Breast epithelium (tissue), 4 donors: ENCODE data around the gene ZNF234. TPM values are rescaled to one million over a fixed set of nuclear protein-coding genes. Genes with fewer than 3 reads are reported as not detected.
"Not testable (repeated sequence)": the region's sequence is repeated elsewhere in the genome, so short reads cannot be mapped to it uniquely, and the experiment has no call there.

Experiments
- DNase-seq, 2 donors: peaks; one replicate each; pipeline ENCODE4 v3.0.0-alpha.2; 2019; ENCODE audit warnings: low spot score in 2 of 2
- H3K27ac ChIP-seq, 2 donors: fragments of 200-600 bp; sonication (generic) in 1 of 2; one replicate each; pipeline ENCODE4 v1.5.1; 2016 to 2019; ENCODE audit warnings: mild to moderate bottlenecking in 1 of 2
- H3K27me3 ChIP-seq, 2 donors: fragments of 200-600 bp; sonication (generic) in 1 of 2; one replicate each; pipeline versions ENCODE4 v1.5.1 to v1.6.0; 2017 to 2019; ENCODE audit warnings: control low read depth in 1 of 2, mild to moderate bottlenecking in 1 of 2
- H3K36me3 ChIP-seq: fragments of 200-600 bp; one replicate; pipeline ENCODE4 v1.5.1; 2019
- H3K4me1 ChIP-seq, 2 donors: fragments of 200-600 bp; sonication (generic); one replicate each; pipeline ENCODE4 v1.5.1; 2016 to 2019; ENCODE audit warnings: control low read depth in 1 of 2
- H3K4me3 ChIP-seq, 3 donors: fragments of 200-600 bp; sonication (generic); 1 replicate in 2 of 3; 2 replicates in 1 of 3; pipeline ENCODE4 v1.5.1; 2016 to 2019; ENCODE audit warnings: mild to moderate bottlenecking in 3 of 3, moderate library complexity in 2 of 3
- H3K9me3 ChIP-seq, 2 donors: fragments of 200-600 bp; sonication (generic) in 1 of 2; one replicate each; pipeline ENCODE4 v1.5.1; 2016 to 2019; ENCODE audit warnings: control low read depth in 1 of 2
- CTCF ChIP-seq, 3 donors: fragments of 450-650 bp; IDR thresholded peaks; one replicate each; pipeline ENCODE4 v1.5.1; 2016 to 2017; ENCODE audit warnings: antibody characterized with exemption in 3 of 3, mild to moderate bottlenecking in 3 of 3, moderate library complexity in 3 of 3
- POLR2A ChIP-seq: fragments of 450-650 bp; IDR thresholded peaks from one replicate; pipeline ENCODE4 v1.6.1; 2016; ENCODE audit warnings: antibody characterized with exemption, mild to moderate bottlenecking, moderate library complexity
- POLR2AphosphoS5 ChIP-seq, 3 donors: sonication (generic); formaldehyde crosslinking; IDR thresholded peaks; one replicate each; pipeline ENCODE4 v1.6.1; 2017; ENCODE audit warnings: antibody characterized with exemption in 3 of 3
- intact Hi-C: fragments of 100-400 bp; cut with DNase I; formaldehyde crosslinking; loops from one replicate; pipeline ENCODE4 v1.15.1; 2023; ENCODE audit warnings: low total_unique reads
- total RNA-seq, 3 donors: library from RNA; depleted of rRNA; stranded (reverse); fragments of >200 nt; gene quantifications; one replicate each; pipeline ENCODE4 v1.1.0, GENCODE V29; 2016

The ZNF234 gene
- total RNA-seq, 3 donors from 2014 or later: 6.4 to 11.3 (median 8.2) TPM

- TF ChIP-seq POLR2AphosphoS5 (IDR thresholded peaks at IDR 0.05) (no peak), POLR2A (no peak), CTCF (IDR thresholded peaks at IDR 0.05) (no peak)
- Histone ChIP-seq H3K9me3 (peaks cover 15 to 83% of the 10 kb centered on the region in 2 donors), H3K4me3 (no peak overlapping the region), H3K27ac (no peak overlapping the region), H3K36me3 (no peaks in the 10 kb centered on the region), H3K4me1 (no peaks in the 10 kb centered on the region), H3K27me3 (no peaks in the 10 kb centered on the region)
- intact Hi-C loops: no loop called here
- no peak for DNase-seq
Measured at GRCh38 chr19:44190020-44190419, 48.7 kb downstream of the ZNF234 start.

GRCh38 chr19:44192127-44192526 lies 50.8 kb downstream of the ZNF234 start:
- no peak for DNase-seq
- intact Hi-C loops: no loop called here
- H3K36me3 ChIP-seq: no peaks in the 10 kb centered on the region
- H3K4me3 ChIP-seq: no peak overlapping the region
- TF ChIP-seq CTCF (IDR thresholded peaks at IDR 0.05): no peak
- TF ChIP-seq POLR2A: no peak
- TF ChIP-seq POLR2AphosphoS5 (IDR thresholded peaks at IDR 0.05): no peak
- peaks cover 20 to 83% of the 10 kb centered on the region in 2 donors for H3K9me3 ChIP-seq
- no peaks in the 10 kb centered on the region for H3K4me1 ChIP-seq
- no peak overlapping the region for H3K27ac ChIP-seq
- H3K27me3 ChIP-seq: no peaks in the 10 kb centered on the region

- Histone ChIP-seq H3K4me1 (no peaks in the 10 kb centered on the region), H3K27ac (no peak overlapping the region), H3K36me3 (no peaks in the 10 kb centered on the region), H3K4me3 (no peak overlapping the region), H3K27me3 (no peaks in the 10 kb centered on the region), H3K9me3 (peaks cover 36 to 67% of the 10 kb centered on the region in 2 donors)
- intact Hi-C loops: no loop called here
- DNase-seq: no peak
- TF ChIP-seq POLR2AphosphoS5 (IDR thresholded peaks at IDR 0.05) (no peak), CTCF (IDR thresholded peaks at IDR 0.05) (no peak), POLR2A (no peak)
Measured at GRCh38 chr19:44196772-44197171, 55.4 kb downstream of the ZNF234 start.

- no peaks in the 10 kb centered on the region for H3K4me1 ChIP-seq
- H3K27me3 ChIP-seq: no peaks in the 10 kb centered on the region
- H3K9me3 ChIP-seq: peaks cover 24 to 42% of the 10 kb centered on the region in 2 donors
- H3K36me3 ChIP-seq: no peaks in the 10 kb centered on the region
- no peak overlapping the region for H3K27ac ChIP-seq
- intact Hi-C loops: no loop called here
- no peak for DNase-seq
- TF ChIP-seq POLR2A (no peak), POLR2AphosphoS5 (IDR thresholded peaks at IDR 0.05) (no peak), CTCF (IDR thresholded peaks at IDR 0.05) (no peak)
- H3K4me3 ChIP-seq: no peak overlapping the region
Measured at GRCh38 chr19:44202470-44202869, 61.1 kb downstream of the ZNF234 start.

- H3K36me3 ChIP-seq: no peaks in the 10 kb centered on the region
- H3K27ac ChIP-seq: no peak overlapping the region
- no peak overlapping the region for H3K4me3 ChIP-seq
- no peaks in the 10 kb centered on the region for H3K4me1 ChIP-seq
- TF ChIP-seq POLR2AphosphoS5 (IDR thresholded peaks at IDR 0.05) (no peak), CTCF (IDR thresholded peaks at IDR 0.05) (no peak), POLR2A (no peak)
- intact Hi-C loops: no loop called here
- no peak for DNase-seq
- H3K9me3 ChIP-seq: peaks cover 24 to 38% of the 10 kb centered on the region in 2 donors
- no peaks in the 10 kb centered on the region for H3K27me3 ChIP-seq
Measured at GRCh38 chr19:44202974-44203373, 61.6 kb downstream of the ZNF234 start.

- peaks cover 16 to 34% of the 10 kb centered on the region in 2 donors for H3K9me3 ChIP-seq
- H3K36me3 ChIP-seq, H3K27ac ChIP-seq, H3K4me1 ChIP-seq, H3K27me3 ChIP-seq, intact Hi-C loops, H3K4me3 ChIP-seq, DNase-seq: not testable (repeated sequence)
Measured at GRCh38 chr19:44203877-44204276, 62.5 kb downstream of the ZNF234 start.
